Effector CD8-positive, alpha-beta T cell (primary cell): Measurements from ENCODE around the gene MSTN.

Experiments used
- DNase-seq: peaks from one replicate; lab custom pipeline; 2025; lab: John Stamatoyannopoulos, UW
- total RNA-seq, 4 experiments: gene quantifications; one replicate each; lab custom pipeline; 2026; lab: John Stamatoyannopoulos, UW

The MSTN gene
- 0 to 0.49 (median 0.09) reads per million in 4 experiments for total RNA-seq

DNA sequence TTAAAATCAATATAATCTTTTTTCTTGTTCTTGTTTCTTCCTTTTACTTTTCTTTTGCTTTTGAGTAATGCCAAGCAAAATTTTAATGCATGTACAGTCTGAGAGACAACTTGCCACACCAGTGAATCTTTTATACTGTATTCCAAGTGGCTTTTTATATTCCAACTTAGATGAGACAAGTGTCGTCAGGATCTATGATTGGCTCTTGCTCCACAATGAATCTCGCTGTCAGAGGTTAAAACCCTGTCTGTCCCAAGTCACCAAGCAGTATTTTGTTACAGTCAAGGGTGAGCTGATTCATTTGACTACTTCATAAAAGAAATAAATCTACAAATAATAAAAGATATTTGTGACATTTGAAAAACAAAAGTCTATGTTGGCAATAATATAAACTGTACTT lies at the start of gene MSTN:
MSTN (minus strand) TSS at position 129 of the 400 bp plus-strand sequence. CDS start 133 bp downstream, outside the sequence.
- DNase-seq, result no peak

DNA sequence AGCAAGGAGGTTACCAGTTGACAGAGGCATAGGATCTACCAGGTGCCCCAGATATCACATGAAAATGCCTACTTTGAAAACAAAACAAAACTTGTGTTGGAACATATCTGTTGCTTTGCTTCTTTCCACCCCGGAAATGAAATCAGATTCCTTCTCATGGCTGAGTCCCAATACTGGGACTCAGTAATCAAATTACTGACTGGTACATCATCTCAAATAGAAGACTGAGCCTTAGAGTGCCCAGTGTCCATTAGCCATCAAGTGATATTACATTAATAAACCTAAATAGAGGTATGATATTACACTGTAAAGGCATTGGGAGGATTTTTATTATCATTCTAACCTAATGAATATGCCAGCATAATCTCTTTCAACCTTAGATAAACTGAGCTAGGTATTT lies 48.6 kb upstream of the MSTN start:
- DNase-seq, result no peak

GRCh38 chr2:190110699-190111098 lies 48.2 kb upstream of the MSTN start:
- no peak for DNase-seq

- DNase-seq, result no peak
These were observed 47.6 kb upstream of the MSTN start for GRCh38 chr2:190110131-190110530.

- no peak for DNase-seq
These were observed 44.9 kb upstream of the MSTN start for GRCh38 chr2:190107409-190107808.

DNA sequence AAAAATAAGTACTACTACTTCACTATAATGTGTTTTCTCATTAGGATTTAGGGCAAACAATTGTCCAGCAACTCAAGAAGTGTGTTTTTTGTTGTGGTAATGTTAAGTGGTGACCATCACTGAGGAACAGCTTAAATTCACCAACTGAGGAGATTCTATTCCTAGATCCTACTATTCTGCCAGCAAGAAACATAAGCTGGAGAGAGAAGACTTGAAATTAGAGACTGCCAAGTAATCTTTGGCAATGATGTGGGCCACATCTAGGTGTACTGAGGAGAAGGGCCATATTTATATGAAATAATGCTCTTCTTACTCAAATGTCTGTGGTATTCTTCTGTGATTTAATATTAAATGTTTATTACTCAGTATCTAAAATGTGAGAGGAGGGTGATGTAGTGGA lies 44.3 kb upstream of the MSTN start:
- DNase-seq, result no peak

DNA sequence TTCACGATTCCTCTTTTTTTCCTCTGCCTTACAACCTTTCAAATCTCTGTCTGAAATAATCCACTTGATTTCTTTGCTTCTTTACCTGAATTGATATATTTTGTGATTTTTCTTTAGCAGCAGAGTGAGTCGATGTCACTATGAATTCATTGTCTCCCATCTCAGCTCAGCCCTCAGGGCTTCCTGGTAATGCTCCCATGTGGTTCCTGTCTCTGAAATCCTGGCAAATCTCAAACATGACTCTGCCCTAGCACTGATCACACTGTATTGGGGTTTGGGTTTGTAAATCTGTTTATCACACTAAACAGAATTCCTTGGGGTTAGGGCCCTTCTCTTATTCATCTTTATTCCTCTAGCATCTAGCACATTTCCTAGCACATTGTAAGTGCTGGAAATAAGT lies 43.0 kb upstream of the MSTN start:
- no peak for DNase-seq

DNA sequence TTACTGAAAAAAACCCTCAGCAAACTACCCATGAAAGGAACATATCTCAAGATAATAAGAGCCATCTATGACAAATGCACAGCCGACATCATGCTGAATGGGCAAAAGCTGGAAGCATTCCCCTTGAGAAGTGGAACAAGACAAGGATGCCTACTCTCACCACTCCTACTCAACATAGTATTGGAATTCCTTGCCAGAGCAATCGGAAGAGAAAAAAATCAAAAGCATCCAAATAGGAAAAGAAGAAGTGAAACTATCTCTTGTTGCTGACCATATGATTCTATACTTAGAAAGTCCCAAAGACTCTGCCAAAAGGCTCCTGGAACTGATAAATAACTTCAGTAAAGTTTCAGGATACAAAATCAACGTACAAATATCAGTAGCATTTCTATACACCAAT lies 40.6 kb upstream of the MSTN start:
- no peak for DNase-seq

DNA sequence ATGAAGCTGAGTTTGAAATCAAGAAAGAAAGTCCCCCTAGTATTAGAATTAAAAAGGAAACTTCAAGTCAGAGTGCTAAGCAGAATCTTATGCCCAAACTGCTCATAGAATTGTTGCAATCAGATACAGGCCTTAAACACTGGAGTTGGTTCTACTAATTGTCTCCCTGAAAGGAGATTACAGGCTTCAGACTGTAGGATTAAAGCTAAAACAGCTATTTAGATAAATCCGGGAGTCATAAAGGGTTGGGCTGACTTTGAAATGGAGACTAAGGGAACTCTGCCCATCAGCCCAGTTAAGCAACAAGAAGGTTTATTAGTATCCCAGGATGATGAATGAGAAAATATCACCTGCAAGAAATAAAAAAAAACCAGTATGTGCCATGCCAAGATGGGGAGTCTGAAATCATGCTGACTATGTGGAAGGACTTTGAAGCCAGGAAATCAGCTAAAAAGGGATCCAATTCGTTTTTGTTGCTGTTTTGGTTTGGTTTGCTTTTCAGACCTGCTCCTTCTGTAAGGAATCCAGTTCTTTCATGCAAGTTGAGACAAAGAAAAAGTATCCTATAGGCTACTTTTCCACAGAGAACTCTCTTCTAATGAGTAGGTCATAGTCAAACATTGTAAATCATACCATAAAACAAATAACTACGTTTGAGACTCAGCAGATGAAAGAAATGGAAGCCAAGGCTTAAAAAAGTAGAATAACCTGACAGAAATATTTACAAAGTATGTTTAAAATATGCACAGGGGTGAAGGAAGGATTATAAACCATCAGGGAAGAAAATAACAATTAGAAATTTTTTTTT lies 37.6 kb upstream of the MSTN start:
- no peak for DNase-seq

GRCh38 chr2:190098851-190099250 lies 36.3 kb upstream of the MSTN start:
- DNase-seq, result no peak

- DNase-seq, result no peak
These were observed 34.6 kb upstream of the MSTN start for GRCh38 chr2:190097115-190097514.

GRCh38 chr2:190094316-190094871 lies 31.9 kb upstream of the MSTN start:
- no peak for DNase-seq

DNA sequence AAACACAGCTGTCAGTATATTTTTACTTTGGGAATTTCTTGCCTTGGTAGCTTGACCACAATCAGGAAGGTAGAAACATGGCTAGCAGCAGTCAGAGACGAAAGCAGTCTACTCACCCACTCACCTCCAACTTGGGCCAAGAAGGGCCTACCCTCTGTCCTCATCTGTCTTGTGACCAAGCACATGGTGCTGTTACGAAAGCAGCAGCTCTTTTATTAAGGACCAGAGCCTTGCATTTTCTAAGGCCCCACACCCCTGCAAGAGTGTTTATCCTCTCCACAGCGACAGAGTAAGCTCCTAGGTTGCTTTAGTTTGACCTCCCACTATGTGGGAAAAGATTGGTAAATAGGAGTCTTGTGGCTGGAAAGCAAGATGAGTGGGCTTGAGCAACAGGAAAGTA lies 31.3 kb upstream of the MSTN start:
- DNase-seq, result no peak

GRCh38 chr2:190090148-190090547 lies 27.6 kb upstream of the MSTN start:
- DNase-seq, result no peak

DNA sequence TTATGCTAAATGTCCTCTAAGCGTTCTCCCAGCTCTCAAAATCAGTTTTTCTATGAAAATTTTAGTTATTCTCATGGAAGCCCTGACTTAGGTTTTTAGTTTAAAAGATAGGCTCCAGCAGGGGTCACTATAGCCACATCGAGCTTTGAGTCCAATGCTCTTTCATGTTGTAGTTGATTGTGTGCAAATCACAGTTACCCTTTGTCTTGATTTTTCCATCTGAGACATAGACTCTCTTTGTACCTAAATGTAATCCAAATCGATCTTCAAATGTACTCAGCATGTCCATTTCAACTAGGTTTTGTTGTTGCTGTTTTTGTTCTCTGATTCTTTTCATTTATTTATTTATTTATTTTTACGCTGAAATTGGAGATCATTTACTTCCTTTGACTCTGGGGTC lies 26.4 kb upstream of the MSTN start:
- peak; percentile 8 for DNase-seq

DNA sequence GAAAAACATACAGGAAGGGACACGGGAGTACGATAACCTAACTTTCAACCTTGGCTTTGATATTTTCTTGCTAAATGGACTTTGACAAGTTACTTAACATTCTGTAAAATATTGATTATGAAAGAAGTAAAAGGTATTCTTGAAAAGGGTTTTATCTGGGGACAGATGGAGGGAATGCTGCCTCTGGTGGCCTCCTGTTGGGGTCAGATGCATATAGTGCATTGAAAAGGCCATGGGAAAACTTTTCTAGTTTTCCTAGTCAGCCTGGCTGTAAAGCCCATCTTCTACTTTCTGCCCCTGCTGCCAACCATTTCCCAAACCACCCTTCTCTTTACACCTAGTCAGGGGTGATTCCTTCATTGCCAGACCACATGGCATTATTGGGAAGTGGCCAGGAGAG lies 22.2 kb upstream of the MSTN start:
- no peak for DNase-seq

DNA sequence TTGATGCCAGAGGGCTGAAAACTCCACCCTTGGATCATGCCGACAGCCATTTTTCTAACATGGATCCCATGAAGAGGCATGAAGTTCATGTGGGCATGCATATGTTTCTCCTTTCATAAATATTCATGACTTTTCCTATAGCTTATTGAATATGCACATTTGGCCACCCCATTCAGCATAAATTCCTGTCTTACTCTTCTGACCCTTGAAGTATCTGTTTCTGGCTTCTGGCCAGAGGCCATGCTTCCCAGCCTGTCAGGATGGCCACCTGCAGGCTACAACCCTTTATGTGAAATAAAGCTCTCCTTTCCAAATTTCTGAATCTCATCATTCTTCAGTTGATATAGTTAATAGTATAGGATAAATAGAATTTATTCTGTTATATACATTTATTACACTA lies 19.6 kb upstream of the MSTN start:
- DNase-seq, result no peak

DNA sequence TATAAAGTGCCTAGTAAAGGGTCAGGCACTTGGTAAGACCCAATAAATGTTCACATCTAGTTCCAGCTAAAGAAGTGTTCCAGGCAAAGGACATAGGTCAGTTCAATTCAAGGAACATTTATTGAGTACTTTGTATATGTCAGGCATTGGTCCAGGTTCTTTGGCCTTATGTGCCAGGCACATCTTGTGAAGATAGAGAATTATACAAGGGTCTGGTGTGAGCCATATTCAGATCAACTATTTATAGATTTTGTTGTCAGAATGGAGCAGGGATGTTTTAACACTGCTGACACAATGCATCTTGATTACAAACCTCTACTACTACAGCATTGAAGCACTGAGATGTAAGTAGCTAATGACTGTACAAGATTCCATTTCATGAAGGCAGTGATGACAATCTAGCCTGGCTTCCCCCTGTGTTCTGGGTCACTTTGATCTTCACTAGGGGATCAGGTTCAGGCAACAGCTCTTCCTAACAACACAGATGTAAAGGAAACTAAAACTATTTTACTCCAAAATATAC lies 18.1 kb upstream of the MSTN start:
- no peak for DNase-seq

- no peak for DNase-seq
These were observed 16.6 kb upstream of the MSTN start for GRCh38 chr2:190079160-190079559.

- no peak for DNase-seq
These were observed 13.1 kb upstream of the MSTN start for GRCh38 chr2:190075623-190076022.

- DNase-seq, result no peak
These were observed 7.6 kb upstream of the MSTN start for GRCh38 chr2:190069936-190070696.

DNA sequence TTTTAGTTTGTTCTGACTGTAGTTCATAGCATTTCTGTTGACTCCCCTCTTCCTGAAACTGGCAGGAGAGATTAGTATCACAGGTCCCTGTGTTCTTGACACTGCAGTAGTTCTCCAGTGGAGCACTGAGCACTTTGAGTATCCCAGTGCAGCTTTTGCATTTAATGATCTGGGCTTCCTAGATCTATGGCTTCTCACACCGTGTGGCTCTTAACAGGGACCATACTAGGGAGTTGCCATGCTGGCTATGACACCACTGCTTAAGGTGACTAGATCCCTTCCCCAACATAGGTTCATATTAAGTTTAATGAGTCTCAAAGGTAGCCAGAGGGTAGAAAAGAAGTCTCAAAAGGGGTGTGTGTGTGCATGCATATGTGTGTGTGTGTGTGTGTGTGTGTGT lies 6.2 kb upstream of the MSTN start:
- no peak for DNase-seq

GRCh38 chr2:190065839-190066238 lies 3.3 kb upstream of the MSTN start:
- no peak for DNase-seq
